ENCODE results near the gene NTRK2. TPM values are rescaled to one million over a fixed set of nuclear protein-coding genes. Genes with fewer than 3 reads are reported as not detected.

Gene NTRK2
- total RNA-seq, 1 experiment from 2014 or later, result not detected

GRCh38 chr9:85040146-85040545 lies 370.6 kb downstream of the NTRK2 start (continued):
- TF ChIP-seq CBX3 (IDR thresholded peaks at IDR 0.05; ENCODE audit: low read depth) (no peak), CEBPB (IDR thresholded peaks at IDR 0.05; ENCODE audit: low read depth) (no peak), FOSL1 (IDR thresholded peaks at IDR 0.05; ENCODE audit: low read depth) (no peak), ELF1 (IDR thresholded peaks at IDR 0.05; ENCODE audit: borderline replicate concordance, low read depth) (no peak), POLR2AphosphoS5 (IDR thresholded peaks at IDR 0.05; ENCODE audit: low read depth, low read length) (no peak), MAX (IDR thresholded peaks at IDR 0.05) (no peak), EZH2 (IDR thresholded peaks at IDR 0.05) (no peak), SIN3A (IDR thresholded peaks at IDR 0.05; ENCODE audit: low read depth) (no peak), SP1 (IDR thresholded peaks at IDR 0.05; ENCODE audit: low read depth) (no peak), JUND (IDR thresholded peaks at IDR 0.05) (no peak)

GRCh38 chr9:85040821-85041465 lies 371.4 kb downstream of the NTRK2 start:
- POLR2A ChIA-PET, result no interaction called here
- no TSS peak for BruUV-seq (replicated peaks)
- intact Hi-C loops (cut with micrococcal nuclease), result no loop called here
- Histone ChIP-seq H4K20me1 (ENCODE audit: insufficient read depth) (no peaks in the 10 kb centered on the region), H3K4me2 (ENCODE audit: low read length) (no peak overlapping the region), H3K9ac (ENCODE audit: low read length) (no peak overlapping the region), H3K27me3 (ENCODE audit: insufficient read depth, low read length) (peaks cover 38% of the 10 kb centered on the region), H3K36me3 (ENCODE audit: control insufficient read depth in 1 of 2, insufficient read depth in 2 of 2, low read length in 2 of 2) (no peaks in the 10 kb centered on the region), H3K4me3 (replicated peaks in 1 of 2; ENCODE audit: low read depth in 1 of 2, low read length in 2 of 2) (no peak overlapping the region), H3K9me3 (ENCODE audit: control insufficient read depth in 1 of 2, insufficient read depth in 1 of 2, low read depth in 1 of 2, low read length in 2 of 2) (no peaks in the 10 kb centered on the region), H3K4me1 (ENCODE audit: control insufficient read depth in 1 of 2, insufficient read depth in 2 of 2, low read length in 2 of 2) (peaks cover 0 to 3% of the 10 kb centered on the region in 2 experiments; a peak in 1 of 4 replicates), H3K9me2 (ENCODE audit: insufficient read depth) (no peaks in the 10 kb centered on the region), H2AFZ (ENCODE audit: low read depth, low read length, poor library complexity, severe bottlenecking) (no peak overlapping the region), H3K79me2 (ENCODE audit: insufficient read depth, low read length) (no peaks in the 10 kb centered on the region), H3K27ac (ENCODE audit: low read depth, low read length) (no peak overlapping the region)
- RAD21 ChIA-PET (ENCODE audit: low non-redundant PET in 1 of 2, low total read pairs in 2 of 2, uncharacterized antibody in 2 of 2, unreplicated experiment in 2 of 2), result no interaction called here
- no peak for DNase-seq (ENCODE audit: low read depth, low spot score)
- CTCF ChIA-PET, result no interaction called here
- no peak for ATAC-seq
- no peak for TF ChIP-seq ZNF274 (IDR thresholded peaks at IDR 0.05; ENCODE audit: low read depth, low read length)
- no peak for TF ChIP-seq CEBPB (IDR thresholded peaks at IDR 0.05; ENCODE audit: low read depth)
- TF ChIP-seq ZBTB33 (IDR thresholded peaks at IDR 0.05; ENCODE audit: extremely low read depth, insufficient replicate concordance, low read length), result no peak
- no peak for TF ChIP-seq POLR2A (IDR thresholded peaks at IDR 0.05; ENCODE audit: borderline replicate concordance, extremely low read depth, insufficient read depth, insufficient read length)
- no peak for TF ChIP-seq CBX3 (IDR thresholded peaks at IDR 0.05; ENCODE audit: low read depth)
- TF ChIP-seq SP1 (IDR thresholded peaks at IDR 0.05; ENCODE audit: low read depth), result no peak
- no peak for TF ChIP-seq REST (IDR thresholded peaks at IDR 0.05; ENCODE audit: low read depth)
- no peak for TF ChIP-seq JUND (IDR thresholded peaks at IDR 0.05)
- no peak for TF ChIP-seq FOSL1 (IDR thresholded peaks at IDR 0.05; ENCODE audit: low read depth)
- no peak for TF ChIP-seq TCF7L2 (IDR thresholded peaks at IDR 0.05; ENCODE audit: borderline replicate concordance, extremely low read depth, insufficient read depth, insufficient read length)
- TF ChIP-seq ATF3 (IDR thresholded peaks at IDR 0.05), result no peak
- TF ChIP-seq YY1 (IDR thresholded peaks at IDR 0.05; ENCODE audit: extremely low read depth, insufficient replicate concordance, low read depth, low read length), result no peak
- no peak for TF ChIP-seq SIN3A (IDR thresholded peaks at IDR 0.05; ENCODE audit: low read depth)

Data from HCT116 (cell line).